ENCODE data around the gene RETN. TPM values are rescaled to one million over a fixed set of nuclear protein-coding genes. Genes with fewer than 3 reads are reported as not detected.

Gene RETN, protein sequence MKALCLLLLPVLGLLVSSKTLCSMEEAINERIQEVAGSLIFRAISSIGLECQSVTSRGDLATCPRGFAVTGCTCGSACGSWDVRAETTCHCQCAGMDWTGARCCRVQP
- total RNA-seq, result not detected

DNA sequence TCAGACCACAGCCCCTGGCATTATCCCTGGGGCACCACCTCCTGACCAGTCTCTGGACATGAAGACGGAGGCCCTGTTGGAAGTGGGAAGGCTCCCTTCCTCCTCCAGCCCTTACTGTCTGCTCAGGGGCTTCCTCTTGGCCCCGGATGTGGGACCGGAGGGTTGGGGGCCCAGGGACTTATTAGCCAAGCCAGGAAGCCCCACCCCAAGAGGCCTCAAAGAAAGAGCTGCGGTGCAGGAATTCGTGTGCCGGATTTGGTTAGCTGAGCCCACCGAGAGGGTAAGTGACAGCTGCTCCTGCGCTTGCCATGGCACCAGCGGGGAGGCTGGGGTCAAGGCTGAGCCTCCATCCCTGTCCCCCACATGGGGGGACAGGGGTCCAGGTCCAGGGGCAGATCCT lies at the start of gene RETN:
RETN (plus strand) TSS at position 208 of the 400 bp plus-strand sequence. CDS start 278 bp downstream, outside the sequence.

DNA sequence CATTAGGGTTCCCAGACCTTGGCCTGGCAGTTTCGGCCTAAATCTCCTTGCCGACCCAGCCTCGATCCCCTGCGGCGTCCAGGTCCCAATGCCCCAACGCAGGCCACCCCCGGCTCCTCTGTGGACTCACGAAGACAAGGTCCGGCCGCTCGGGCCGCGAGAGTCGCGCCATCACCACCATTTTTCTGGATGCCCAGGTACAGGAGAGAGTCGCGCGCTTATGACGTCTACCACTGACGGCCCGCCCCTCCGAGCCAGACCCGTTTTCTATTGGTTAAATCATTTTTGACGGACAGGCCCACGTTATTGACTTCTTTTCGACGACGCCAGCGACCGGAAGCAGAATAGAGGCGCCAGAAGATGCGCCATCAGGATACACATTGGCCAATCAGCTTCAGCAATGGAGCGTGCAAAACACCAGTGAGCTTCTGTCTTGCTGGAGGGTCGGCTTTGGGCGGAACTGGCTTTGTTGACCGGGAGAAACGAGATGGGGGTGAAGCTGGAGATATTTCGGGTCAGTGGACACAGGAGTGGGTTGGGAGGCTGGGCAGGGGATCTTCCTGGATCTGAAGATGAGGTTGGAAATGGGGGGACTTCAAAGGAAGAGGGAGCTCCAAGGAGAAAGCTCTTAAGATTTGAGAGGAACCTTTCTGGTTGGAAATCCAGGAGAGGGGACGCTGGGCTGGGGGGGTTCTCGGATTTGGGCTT lies 39.3 kb upstream of the RETN start, which contains the start of the genes PET100 and XAB2:
PET100 (plus strand) TSS at position 447 of the 708 bp plus-strand sequence; CDS start at position 488, 41 bp downstream.
XAB2 (minus strand) TSS at position 199 of the 708 bp plus-strand sequence; CDS start at position 181, 18 bp downstream.

DNA sequence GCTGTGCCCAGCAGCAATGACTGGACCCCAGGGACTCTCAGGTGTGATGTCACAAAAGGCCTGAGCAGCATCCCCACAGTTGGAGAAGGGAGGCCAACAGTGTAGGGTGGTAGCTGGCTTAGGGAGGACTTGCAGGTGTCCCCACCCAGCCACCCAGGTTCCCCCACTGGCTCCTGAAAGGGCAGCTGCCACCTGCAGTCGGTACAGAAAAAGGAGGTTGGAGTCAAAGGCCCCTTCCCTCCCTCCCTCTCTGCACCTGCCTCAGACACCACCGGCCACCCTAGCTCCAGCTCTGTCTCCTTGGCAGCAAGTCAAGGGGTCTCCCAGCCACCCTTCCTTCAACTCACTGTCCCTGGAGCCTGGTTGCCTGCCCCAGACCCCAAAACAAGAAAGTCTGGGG lies 35.2 kb upstream of the RETN start, which contains the start of gene PCP2:
PCP2 (minus strand) TSS at position 22 of the 400 bp plus-strand sequence. CDS start 262 bp downstream, outside the sequence.

DNA sequence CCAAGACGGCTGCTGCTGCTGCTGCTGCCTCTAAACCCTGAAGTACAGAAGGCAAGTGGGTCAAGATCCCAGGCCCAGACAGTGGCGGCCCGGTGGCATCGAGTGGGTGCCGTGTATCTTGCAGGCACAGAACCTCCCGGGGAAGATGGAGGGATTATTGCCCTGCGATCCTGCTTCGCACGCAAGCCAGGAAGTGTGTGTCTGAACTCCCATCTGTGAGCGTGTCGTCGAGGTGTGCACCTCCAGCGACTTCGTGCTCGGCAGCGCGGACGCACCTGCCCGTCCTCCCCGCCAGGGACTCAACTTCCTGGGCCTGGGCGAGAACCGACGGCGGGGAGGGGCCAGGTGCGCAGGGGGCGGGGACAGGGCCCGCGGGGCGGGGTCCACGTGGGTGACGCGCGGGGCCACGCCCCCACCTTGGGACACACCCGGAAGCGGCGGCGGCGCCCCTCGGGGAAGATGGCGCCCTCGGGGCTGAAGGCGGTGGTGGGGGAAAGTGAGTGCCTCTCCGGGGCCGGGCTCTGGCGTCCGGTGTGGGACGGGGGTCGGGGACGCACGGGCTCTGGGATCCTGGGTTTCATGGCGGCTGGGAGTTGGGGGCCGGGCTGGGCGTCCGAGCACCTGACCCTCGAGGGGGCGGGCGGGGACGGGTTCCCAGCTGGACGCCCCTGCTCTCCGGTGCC lies 32.0 kb upstream of the RETN start, which contains the start of gene STXBP2:
STXBP2 (plus strand) TSS at position 420 of the 683 bp plus-strand sequence; CDS start at position 460, 40 bp downstream.

DNA sequence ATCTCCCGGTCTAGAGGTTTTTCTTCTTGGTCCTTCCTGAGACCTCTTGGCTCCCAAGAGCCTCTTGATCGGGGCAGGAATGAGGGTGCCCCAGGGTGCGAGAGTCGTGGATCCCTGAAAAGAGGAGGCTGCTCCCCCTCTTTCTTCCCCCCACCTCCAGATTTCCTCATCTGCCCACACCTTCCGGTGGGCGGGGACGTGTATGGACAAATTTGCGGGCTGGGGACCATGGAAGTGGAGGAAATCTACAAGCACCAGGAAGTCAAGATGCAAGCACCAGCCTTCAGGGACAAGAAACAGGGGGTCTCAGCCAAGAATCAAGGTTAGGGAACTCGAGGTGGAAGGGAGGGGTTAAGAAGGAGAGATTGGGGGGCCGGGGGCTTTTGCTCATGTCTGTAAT lies 8.0 kb downstream of the RETN start, which contains the start of gene MCEMP1:
MCEMP1 (plus strand) TSS at position 237 of the 400 bp plus-strand sequence; CDS start at position 268, 31 bp downstream.

DNA sequence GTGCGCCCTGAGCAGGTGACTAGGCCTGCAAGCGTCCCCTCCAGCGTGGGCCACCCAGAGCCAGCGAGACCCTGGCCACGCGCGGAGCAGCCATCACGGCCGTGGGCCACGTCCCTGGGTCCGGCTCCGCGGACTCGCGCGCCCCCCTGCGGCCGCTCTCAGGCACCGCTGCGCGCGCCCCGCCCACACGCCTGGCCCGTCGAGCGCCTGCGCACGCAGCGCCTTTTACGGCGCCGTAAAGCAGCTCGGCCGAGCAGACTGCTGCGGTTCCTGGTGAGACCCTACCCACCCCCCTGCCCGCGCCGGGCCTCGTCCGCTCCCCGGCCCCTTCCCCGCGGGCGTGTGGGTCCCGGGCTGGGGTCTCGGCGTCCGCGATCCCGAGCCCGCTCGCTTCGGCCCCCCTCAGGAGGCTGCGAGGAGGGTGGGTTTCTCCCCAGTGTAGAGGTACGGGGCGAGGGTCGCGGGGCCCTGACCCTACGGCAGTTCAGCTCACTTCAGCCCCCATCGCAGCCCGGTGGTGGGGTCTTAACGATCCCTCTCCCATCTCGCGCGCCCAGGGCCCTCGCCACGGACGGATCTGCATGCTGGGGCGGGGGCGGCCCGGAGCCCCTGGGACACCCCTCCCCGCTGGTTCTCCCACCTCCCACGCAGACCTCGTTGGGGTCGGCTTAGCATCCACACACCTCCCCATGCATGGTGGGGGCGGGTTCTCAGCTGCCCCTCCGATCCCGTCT lies 11.9 kb downstream of the RETN start, which contains the start of gene TRAPPC5:
TRAPPC5 (plus strand) TSS at position 228 of the 734 bp plus-strand sequence. CDS start 1,421 bp downstream, outside the sequence.

DNA sequence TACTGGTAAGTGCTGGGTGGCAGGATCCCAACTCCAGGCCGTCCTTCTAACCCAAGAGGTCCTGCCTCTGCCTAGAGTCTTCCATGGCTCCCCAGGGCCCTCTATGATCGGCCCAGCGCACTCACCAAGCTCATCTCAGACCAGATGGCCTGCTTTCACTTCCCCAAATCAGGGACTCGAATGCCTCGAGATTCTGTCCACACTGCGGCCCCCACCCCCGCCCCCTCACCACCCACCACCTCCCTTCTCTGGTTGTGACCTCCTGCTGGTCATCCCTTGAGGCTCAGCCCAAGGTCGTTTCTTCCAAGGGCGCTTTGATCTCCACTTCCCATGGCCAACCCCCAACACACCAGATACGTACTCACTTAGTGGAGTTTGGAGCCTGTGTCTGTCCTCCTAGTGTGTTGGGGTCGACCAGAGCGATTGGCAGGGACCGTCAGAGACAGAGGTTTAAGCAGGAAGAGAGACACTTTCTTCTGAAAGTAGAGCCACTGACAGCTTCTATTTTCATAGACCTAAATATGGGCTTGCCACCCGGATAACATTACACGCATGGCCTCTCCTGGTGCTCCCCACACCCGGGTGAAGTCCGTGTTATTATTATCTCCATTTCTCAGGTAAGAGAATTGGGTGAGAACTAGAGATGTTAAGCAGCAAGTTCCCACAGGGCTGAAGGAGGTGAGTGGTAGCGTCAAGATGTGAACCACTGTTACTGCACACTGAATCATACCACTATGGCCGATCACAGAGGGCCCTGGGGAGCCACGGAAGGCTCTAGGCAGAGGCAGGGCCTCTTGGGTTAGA lies 33.0 kb downstream of the RETN start, which contains the start of gene FCER2:
FCER2 (minus strand) TSS at position 478 of the 804 bp plus-strand sequence. CDS start 2,371 bp downstream, outside the sequence.

Other genes starting within 250 kb of the RETN start
- 1 to 10 TPM; 2.7 to 4.5 TPM for gene PEX11G, start 180.0 kb upstream of the RETN start, total RNA-seq
- 10 to 100 TPM; 15.7 to 22.0 TPM for gene ZNF358, start 152.9 kb upstream of the RETN start, total RNA-seq
- 10 to 100 TPM; 16.0 to 23.7 TPM for gene MCOLN1, start 146.4 kb upstream of the RETN start, total RNA-seq
- 10 to 100 TPM; 82.6 to 88.2 TPM for gene PNPLA6, start 133.3 kb upstream of the RETN start, total RNA-seq
- under 1 TPM in 1 of 2 donors, not detected in 1; under 0.01 TPM for gene CAMSAP3, start 73.2 kb upstream of the RETN start, total RNA-seq
- 10 to 100 TPM; 36.5 to 46.6 TPM for gene XAB2, start 39.5 kb upstream of the RETN start, total RNA-seq
- 10 to 100 TPM in 1 of 2 donors, 1 to 10 TPM in 1; 9.3 to 11.7 TPM for gene PET100, start 39.3 kb upstream of the RETN start, total RNA-seq
- not detected for gene PCP2, start 35.3 kb upstream of the RETN start, total RNA-seq
- gene STXBP2, start 31.9 kb upstream of the RETN start, total RNA-seq, result 10 to 100 TPM in 1 of 2 donors, 1 to 10 TPM in 1; 9.6 to 37.3 TPM
- not detected for gene MCEMP1, start 8.0 kb downstream of the RETN start, total RNA-seq
- 10 to 100 TPM; 17.2 to 19.3 TPM for gene TRAPPC5, start 11.8 kb downstream of the RETN start, total RNA-seq
- gene FCER2, start 33.1 kb downstream of the RETN start, total RNA-seq, result not detected
- gene CLEC4G, start 63.1 kb downstream of the RETN start, total RNA-seq, result not detected
- gene CD209, start 78.5 kb downstream of the RETN start, total RNA-seq, result not detected
- not detected for gene CLEC4M, start 94.2 kb downstream of the RETN start, total RNA-seq
- gene EVI5L, start 161.2 kb downstream of the RETN start, total RNA-seq, result 10 to 100 TPM; 11.3 to 18.9 TPM
- gene PRR36, start 205.3 kb downstream of the RETN start, total RNA-seq, result not detected
- 1 to 10 TPM; 2.1 to 6.0 TPM for gene LRRC8E, start 219.5 kb downstream of the RETN start, total RNA-seq
- gene MAP2K7, start 234.8 kb downstream of the RETN start, total RNA-seq, result 10 to 100 TPM in 1 of 2 donors, 1 to 10 TPM in 1; 8.6 to 11.0 TPM
- gene TGFBR3L, start 245.8 kb downstream of the RETN start, total RNA-seq, result under 1 TPM in 1 of 2 donors, not detected in 1; 0.67 TPM